B cell (primary cell): ENCODE data around the gene GRIPAP1. TPM values are rescaled to one million over a fixed set of nuclear protein-coding genes. Genes with fewer than 3 reads are reported as not detected.

Experiments used
- ATAC-seq: fragments of 200-7000 bp; cut with Tn5 transposase; one replicate; pipeline ENCODE4 v1.10.0; 2021; ENCODE audit warnings: low read depth, mild to moderate bottlenecking, moderate number of reproducible peaks, moderate library complexity
- CTCF ChIA-PET: fragments of 350-600 bp; sonication (Branson Sonifier 250); formaldehyde crosslinking; loops from one replicate; lab custom pipeline; 2021; ENCODE audit warnings: antibody characterized with exemption, inconsistent platforms; lab: Charles Lee
- POLR2A ChIA-PET: fragments of 350-600 bp; sonication (Branson Sonifier 250); formaldehyde crosslinking; loops from one replicate; lab custom pipeline; 2021; ENCODE audit warnings: antibody characterized with exemption; lab: Charles Lee
- DNase-seq: peaks from one replicate; pipeline ENCODE4 v3.0.0; 2013
- H2AFZ ChIP-seq: 2 replicates; pipeline ENCODE4 v1.6.1; 2012; ENCODE audit warnings: mild to moderate bottlenecking, low read depth, low read length; ENCODE audit not compliant: insufficient read depth, poor library complexity, severe bottlenecking
- H3K27ac ChIP-seq, 2 donors: 1 replicate in 1 of 2; 2 replicates in 1 of 2; pipeline ENCODE4 v1.5.1; 2012 to 2013; ENCODE audit warnings: low read length in 2 of 2, mild to moderate bottlenecking in 2 of 2, moderate library complexity in 1 of 2
- H3K27me3 ChIP-seq, 4 experiments: fragments of 200-600 bp in 1 of 4; sonication (generic) in 1 of 4; replicated peaks in 1 of 4; 1 replicate in 2 of 4; 2 replicates in 2 of 4; pipeline versions ENCODE4 v1.6.1 to v1.7.0; 2013 to 2016; ENCODE audit warnings: low read length in 3 of 4, mild to moderate bottlenecking in 2 of 4, mixed read lengths in 1 of 4, moderate library complexity in 1 of 4; ENCODE audit not compliant: insufficient read depth in 4 of 4, control insufficient read depth in 3 of 4; ENCODE audit errors: control extremely low read depth in 1 of 4
- H3K36me3 ChIP-seq, 2 experiments: replicated peaks in 1 of 2; 1 replicate in 1 of 2; 2 replicates in 1 of 2; pipeline versions ENCODE4 v1.6.1 to v1.7.1; 2013; ENCODE audit warnings: low read length in 1 of 2; ENCODE audit not compliant: insufficient read depth in 2 of 2, control insufficient read depth in 1 of 2; ENCODE audit errors: control extremely low read depth in 1 of 2, extremely low read depth in 1 of 2
- H3K4me1 ChIP-seq, 2 donors: fragments of 200-600 bp in 1 of 2; sonication (generic) in 1 of 2; 1 replicate in 1 of 2; 2 replicates in 1 of 2; pipeline versions ENCODE4 v1.5.1 to v1.6.1; 2013 to 2017; ENCODE audit warnings: low read length in 2 of 2; ENCODE audit not compliant: control insufficient read depth in 2 of 2, insufficient read depth in 2 of 2
- H3K4me2 ChIP-seq: replicated peaks from 2 replicates; pipeline ENCODE3; 2012; ENCODE audit warnings: mild to moderate bottlenecking, low read depth, low read length; ENCODE audit not compliant: poor library complexity, severe bottlenecking
- H3K4me3 ChIP-seq, 5 experiments: fragments of 200-600 bp in 1 of 5; sonication (generic) in 1 of 5; 1 replicate in 3 of 5; 2 replicates in 2 of 5; pipeline versions ENCODE4 v1.5.1 to v1.7.0; 2011 to 2016; ENCODE audit warnings: low read length in 4 of 5, mild to moderate bottlenecking in 4 of 5, low read depth in 2 of 5, control low read depth in 1 of 5, moderate library complexity in 1 of 5; ENCODE audit not compliant: insufficient read depth in 1 of 5; ENCODE audit errors: control extremely low read depth in 1 of 5, extremely low read depth in 1 of 5
- H3K79me2 ChIP-seq: fragments of 200-600 bp; sonication (generic); one replicate; pipeline ENCODE4 v1.6.0; 2016; ENCODE audit warnings: low read length; ENCODE audit not compliant: control insufficient read depth, insufficient read depth
- H3K9ac ChIP-seq: fragments of 200-600 bp; sonication (generic); 2 replicates; pipeline ENCODE4 v1.6.1; 2017; ENCODE audit warnings: mild to moderate bottlenecking, low read length, moderate library complexity
- H3K9me3 ChIP-seq, 3 donors: one replicate each; pipeline versions ENCODE4 v1.6.1 to v1.7.1; 2013; ENCODE audit warnings: low read length in 2 of 3; ENCODE audit not compliant: control insufficient read depth in 2 of 3, insufficient read depth in 1 of 3; ENCODE audit errors: control extremely low read depth in 1 of 3
- H4K20me1 ChIP-seq: 2 replicates; pipeline ENCODE4 v1.6.0; 2012; ENCODE audit warnings: mild to moderate bottlenecking, low read length; ENCODE audit not compliant: insufficient read depth, control insufficient read depth, poor library complexity, severe bottlenecking
- H3K27ac Mint-ChIP-seq: one replicate; pipeline ENCODE4 v1.8.0; 2021; ENCODE audit warnings: mixed read lengths
- H3K27me3 Mint-ChIP-seq: one replicate; pipeline ENCODE4 v1.8.0; 2021; ENCODE audit warnings: mixed read lengths
- H3K4me1 Mint-ChIP-seq: one replicate; pipeline ENCODE4 v1.8.0; 2021; ENCODE audit warnings: mixed read lengths
- H3K4me3 Mint-ChIP-seq: one replicate; pipeline ENCODE4 v1.8.0; 2021; ENCODE audit warnings: mixed read lengths
- H3K9me3 Mint-ChIP-seq: one replicate; pipeline ENCODE4 v1.8.0; 2022; ENCODE audit warnings: mixed read lengths; ENCODE audit not compliant: insufficient read depth
- EZH2 ChIP-seq: IDR thresholded peaks from 2 replicates; pipeline ENCODE4 v1.6.1; 2012; ENCODE audit warnings: borderline replicate concordance, low read depth, mild to moderate bottlenecking, moderate library complexity, low read length; ENCODE audit not compliant: insufficient read depth, poor library complexity, severe bottlenecking
- WGBS: methylation state at CpG from one replicate; pipeline ENCODE4 v1.1.5; 2013; ENCODE audit warnings: missing lambda C conversion rate; ENCODE audit not compliant: insufficient coverage; 5-methylcytosine and 5-hydroxymethylcytosine counted together
- intact Hi-C: fragments of 100-400 bp; cut with micrococcal nuclease; formaldehyde crosslinking; loops from one replicate; pipeline ENCODE4 v1.10.0; 2022
- polyA plus RNA-seq: library from polyadenylated mRNA; depleted of rRNA; stranded (reverse); fragments of >200 nt; gene quantifications from 2 replicates; pipeline ENCODE4 v1.2.3, GENCODE V29; 2012
- total RNA-seq, 2 donors: library from RNA; stranded (reverse); fragments of 120-200 nt in 1 of 2; gene quantifications; 1 replicate in 1 of 2; 2 replicates in 1 of 2; pipeline versions ENCODE4 v1.2.3 to v1.2.4, GENCODE V29; 2013 to 2022
- TF ChIP-seq, protein P1 (sequence below): fragments of 200-600 bp; IDR thresholded peaks from one replicate; pipeline ENCODE4 v1.8.0; 2022; ENCODE audit warnings: antibody characterized with exemption, mild to moderate bottlenecking

Gene GRIPAP1
- total and polyA plus RNA-seq, 2 donors (not counting 1 experiment from before 2014, with no cell fraction given), result 70.7 to 143 TPM

DNA sequence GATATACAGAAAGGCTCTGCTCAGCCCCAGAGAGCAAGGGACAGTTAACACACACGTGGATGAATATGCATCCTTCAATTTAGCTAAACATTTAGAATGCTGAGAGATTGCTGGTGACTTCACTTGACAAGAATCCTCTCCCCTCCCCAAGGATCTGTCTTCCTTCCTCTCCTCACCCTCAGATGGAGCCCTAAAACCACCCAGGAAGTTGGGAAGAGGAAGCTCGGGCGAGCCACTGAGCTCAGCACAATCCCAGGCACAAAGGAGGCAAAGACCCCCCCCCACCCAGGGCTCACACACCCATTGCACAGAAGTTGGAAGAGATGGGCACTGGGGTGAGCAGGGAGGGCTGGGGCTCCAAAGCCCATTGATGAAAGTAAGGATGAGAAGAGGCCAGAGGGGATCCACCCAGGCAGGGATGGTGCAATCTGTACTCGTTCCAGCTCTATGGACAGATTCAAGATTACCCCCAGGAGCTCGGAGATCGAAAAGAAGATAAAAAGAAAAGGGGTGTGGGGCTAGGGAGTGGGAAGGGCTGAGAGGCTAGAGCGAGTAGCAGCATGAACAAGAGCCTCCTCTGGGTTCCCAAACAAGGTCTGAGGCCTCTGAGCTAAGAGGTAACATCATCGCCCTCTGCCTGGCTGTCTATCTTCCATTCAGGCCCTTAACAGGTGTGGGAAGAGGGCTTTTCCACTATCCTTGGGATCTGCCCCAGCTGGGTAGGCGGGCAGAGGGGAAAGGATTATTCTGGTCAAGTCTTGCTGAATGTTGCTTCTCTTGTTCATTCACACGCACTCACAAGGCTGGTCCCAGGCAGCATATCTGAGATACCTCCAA lies 39.9 kb upstream of the GRIPAP1 start:
- Histone ChIP-seq H3K4me1 (peaks cover 12 to 25% of the 10 kb centered on the region in 2 donors), H4K20me1 (no peaks in the 10 kb centered on the region), H2AFZ (no peak overlapping the region), H3K36me3 (peaks cover 0 to 17% of the 10 kb centered on the region in 2 experiments), H3K79me2 (peaks cover 8% of the 10 kb centered on the region), H3K9ac (peak overlapping the region; percentile 69), H3K27me3 (no peaks in the 10 kb centered on the region), H3K4me3 (peak overlapping the region in 4 of 5 experiments; percentile 69 to 77 (median 73)), H3K4me2 (peak overlapping the region; percentile 73), H3K27ac (peak overlapping the region; percentile 91 to 96), H3K9me3 (no peaks in the 10 kb centered on the region)
- CTCF ChIA-PET, result interaction anchor here (0.7 to 3.3 kb wide), 5 partner anchors 40 to 394 kb away, joined by 3 to 16 read pairs (median 5); partner anchors contain the start of genes GRIPAP1 and KCND1
- intact Hi-C loops, result loop anchor here (2.0 to 10.0 kb wide), 3 partner anchors 240 to 1387 kb away; partner anchors contain the start of genes ELK1, HDAC6 and UXT
- Mint-ChIP-seq H3K9me3 (no peaks in the 10 kb centered on the region), H3K4me3 (peak overlapping the region; percentile 91), H3K4me1 (peaks cover 28% of the 10 kb centered on the region), H3K27ac (peak overlapping the region; percentile 87), H3K27me3 (no peaks in the 10 kb centered on the region)
- ATAC-seq (no peak), DNase-seq (peak; percentile 15)
- POLR2A ChIA-PET, result interaction anchor here (0.5 to 2.3 kb wide), 4 partner anchors 40 to 1106 kb away, joined by 4 to 9 read pairs (median 7); partner anchors contain the start of genes GRIPAP1 and OTUD5
- WGBS, result 8% methylated on average over 2 of the region's 10 CpGs
- TF ChIP-seq, protein P1, sequence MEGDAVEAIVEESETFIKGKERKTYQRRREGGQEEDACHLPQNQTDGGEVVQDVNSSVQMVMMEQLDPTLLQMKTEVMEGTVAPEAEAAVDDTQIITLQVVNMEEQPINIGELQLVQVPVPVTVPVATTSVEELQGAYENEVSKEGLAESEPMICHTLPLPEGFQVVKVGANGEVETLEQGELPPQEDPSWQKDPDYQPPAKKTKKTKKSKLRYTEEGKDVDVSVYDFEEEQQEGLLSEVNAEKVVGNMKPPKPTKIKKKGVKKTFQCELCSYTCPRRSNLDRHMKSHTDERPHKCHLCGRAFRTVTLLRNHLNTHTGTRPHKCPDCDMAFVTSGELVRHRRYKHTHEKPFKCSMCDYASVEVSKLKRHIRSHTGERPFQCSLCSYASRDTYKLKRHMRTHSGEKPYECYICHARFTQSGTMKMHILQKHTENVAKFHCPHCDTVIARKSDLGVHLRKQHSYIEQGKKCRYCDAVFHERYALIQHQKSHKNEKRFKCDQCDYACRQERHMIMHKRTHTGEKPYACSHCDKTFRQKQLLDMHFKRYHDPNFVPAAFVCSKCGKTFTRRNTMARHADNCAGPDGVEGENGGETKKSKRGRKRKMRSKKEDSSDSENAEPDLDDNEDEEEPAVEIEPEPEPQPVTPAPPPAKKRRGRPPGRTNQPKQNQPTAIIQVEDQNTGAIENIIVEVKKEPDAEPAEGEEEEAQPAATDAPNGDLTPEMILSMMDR, result no peak
- no peak for TF ChIP-seq EZH2
